ENCODE measurements around the gene CENPL. TPM values are rescaled to one million over a fixed set of nuclear protein-coding genes. Genes with fewer than 3 reads are reported as not detected.

CENPL gene
- total and polyA plus RNA-seq, 2 of the 8 experiments (the other 6 are each of a cell fraction or from before 2014, with no cell fraction given): 6.6 to 16.0 TPM

- TF ChIP-seq CHD7 (IDR thresholded peaks at IDR 0.05; ENCODE audit: insufficient replicate concordance, low read length): no peak
- TF ChIP-seq JUND (IDR thresholded peaks at IDR 0.05; ENCODE audit: low read length): no peak
- TF ChIP-seq SAP30 (IDR thresholded peaks at IDR 0.05; ENCODE audit: insufficient read depth, insufficient replicate concordance, low read length): no peak
- TF ChIP-seq EGR1 (IDR thresholded peaks at IDR 0.05; ENCODE audit: borderline replicate concordance, low read depth, low read length): no peak
- no peak for TF ChIP-seq EZH2 (IDR thresholded peaks at IDR 0.05; ENCODE audit: low read depth, low read length, severe bottlenecking)
Measured at GRCh38 chr1:173758980-173759379, 65.7 kb downstream of the CENPL start (continued).
